Suppressor macrophage (primary cell): ENCODE data around the gene VPS13D.

Experiments
- DNase-seq, 4 experiments: peaks; one replicate each; pipeline ENCODE4 v3.0.0-alpha.2; 2020 to 2022

The VPS13D gene

GRCh38 chr1:12232221-12232620, 2.4 kb downstream of the VPS13D start:
- no peak for DNase-seq

GRCh38 chr1:12244078-12244477, 14.2 kb downstream of the VPS13D start:
- peak; percentile 59 to 70 (median 62) for DNase-seq

GRCh38 chr1:12244585-12244984, 14.8 kb downstream of the VPS13D start:
- DNase-seq = no peak

DNA sequence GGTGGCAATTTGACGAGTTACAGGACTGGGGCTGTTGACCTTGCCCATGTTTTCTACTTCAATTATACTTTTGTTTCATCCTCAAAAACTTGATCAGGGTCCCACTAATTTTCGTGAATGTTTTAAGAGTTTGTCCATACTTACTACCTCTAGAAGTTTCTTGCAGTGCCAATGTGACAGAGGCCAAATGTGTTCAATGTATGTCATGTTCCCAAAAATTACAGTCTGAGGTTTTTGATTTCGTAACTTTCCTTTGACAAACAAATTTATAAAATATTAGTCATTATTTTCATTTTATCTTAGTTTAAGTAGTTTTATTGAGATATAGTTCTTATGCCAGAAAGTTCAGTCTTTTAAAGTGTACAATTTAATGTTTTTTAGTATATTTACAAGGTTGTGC, 15.3 kb downstream of the VPS13D start:
- DNase-seq = peak in 1 of 4 experiments; percentile 6

DNA sequence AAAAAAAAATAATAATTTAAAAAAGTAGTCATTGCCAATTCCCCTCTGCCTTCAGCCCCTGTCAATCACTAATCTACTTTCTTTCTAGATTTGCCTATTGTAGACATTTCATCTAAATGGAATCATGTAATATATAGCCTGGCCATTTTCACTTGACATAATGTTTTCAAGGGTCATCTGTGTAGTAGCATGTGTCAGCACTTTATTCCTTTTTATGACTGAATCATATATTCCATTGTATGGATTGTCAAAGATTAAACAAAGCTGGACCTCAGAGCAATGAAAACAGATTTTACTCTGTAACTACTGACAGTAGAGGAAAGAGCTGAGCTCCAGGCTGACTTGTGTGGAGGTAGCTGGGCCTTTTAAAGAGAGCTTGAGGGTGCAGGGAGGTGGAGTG, 15.9 kb downstream of the VPS13D start:
- no peak for DNase-seq

DNA sequence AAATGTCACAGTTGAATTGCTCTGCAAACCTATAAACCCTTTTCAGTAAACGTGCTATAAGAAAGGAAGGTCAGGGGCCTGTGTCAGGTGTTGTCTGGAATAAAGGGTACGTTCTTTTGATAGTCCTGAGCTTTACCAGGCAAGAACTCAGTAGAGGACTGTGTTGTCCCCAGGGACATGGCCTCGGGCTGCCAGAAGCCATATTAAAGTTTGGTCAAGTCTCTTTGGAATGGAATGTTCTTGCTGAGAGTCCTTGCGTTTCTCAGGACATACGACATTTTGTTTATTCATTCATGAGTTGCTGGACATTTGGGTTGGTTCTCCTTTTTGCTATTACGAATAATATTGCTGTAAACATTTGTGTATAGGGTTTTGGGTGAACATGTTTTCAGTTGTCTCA, 16.8 kb downstream of the VPS13D start:
- DNase-seq = no peak

- DNase-seq = no peak
Observed at GRCh38 chr1:12249181-12249580, 19.4 kb downstream of the VPS13D start.

- DNase-seq = no peak
Observed at GRCh38 chr1:12249748-12250147, 19.9 kb downstream of the VPS13D start.

- no peak for DNase-seq
Observed at GRCh38 chr1:12251442-12251841, 21.6 kb downstream of the VPS13D start.

GRCh38 chr1:12255913-12256312, 26.1 kb downstream of the VPS13D start:
- no peak for DNase-seq

DNA sequence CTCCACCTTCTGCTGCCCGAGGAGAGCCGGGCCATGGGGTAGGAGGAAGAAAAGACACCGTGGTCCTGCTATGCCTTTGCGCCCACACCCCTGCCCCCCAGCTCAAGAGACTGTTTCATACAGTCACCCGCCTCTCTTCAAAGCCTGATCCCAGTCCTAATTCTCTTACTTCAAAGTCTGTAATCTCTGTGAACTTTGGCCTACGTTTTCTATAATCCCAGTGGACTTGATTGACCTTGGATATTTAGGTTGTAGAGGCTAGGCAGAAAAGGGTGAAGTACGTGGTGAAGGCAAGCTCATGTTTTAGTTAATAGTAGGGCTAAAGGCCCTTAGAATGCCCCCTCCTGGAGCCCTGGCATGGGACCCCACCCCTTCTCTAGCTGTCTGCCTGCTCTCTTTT, 28.4 kb downstream of the VPS13D start:
- no peak for DNase-seq

- no peak for DNase-seq
Observed at GRCh38 chr1:12269351-12269750, 39.5 kb downstream of the VPS13D start.

GRCh38 chr1:12271033-12271432, 41.2 kb downstream of the VPS13D start:
- no peak for DNase-seq

DNA sequence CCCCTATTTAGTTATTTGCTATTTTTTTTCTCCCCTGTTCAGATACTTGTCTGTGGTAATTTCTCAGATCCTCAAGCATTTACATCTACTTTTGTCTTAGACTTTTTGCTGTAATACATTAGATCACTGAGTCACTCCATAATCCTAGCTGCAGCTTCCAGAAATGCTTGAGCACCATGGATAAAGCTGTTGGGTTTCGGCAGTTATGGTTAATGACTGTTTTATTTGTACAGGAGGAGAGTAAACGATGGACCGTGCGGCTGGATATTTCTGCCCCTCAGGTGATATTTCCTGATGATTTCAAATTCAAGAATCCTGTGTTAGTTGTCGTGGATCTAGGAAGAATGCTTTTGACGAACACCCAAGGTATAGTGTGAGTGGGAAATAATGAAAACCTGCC, 42.9 kb downstream of the VPS13D start:
- DNase-seq = no peak

GRCh38 chr1:12275370-12275769, 45.5 kb downstream of the VPS13D start:
- peak; percentile 13 to 52 (median 34) for DNase-seq

GRCh38 chr1:12276225-12276624, 46.4 kb downstream of the VPS13D start:
- peak in 3 of 4 experiments; percentile 13 to 20 (median 19) for DNase-seq

- no peak for DNase-seq
Observed at GRCh38 chr1:12279003-12279402, 49.2 kb downstream of the VPS13D start.

GRCh38 chr1:12279728-12280464, 50.1 kb downstream of the VPS13D start:
- no peak for DNase-seq

DNA sequence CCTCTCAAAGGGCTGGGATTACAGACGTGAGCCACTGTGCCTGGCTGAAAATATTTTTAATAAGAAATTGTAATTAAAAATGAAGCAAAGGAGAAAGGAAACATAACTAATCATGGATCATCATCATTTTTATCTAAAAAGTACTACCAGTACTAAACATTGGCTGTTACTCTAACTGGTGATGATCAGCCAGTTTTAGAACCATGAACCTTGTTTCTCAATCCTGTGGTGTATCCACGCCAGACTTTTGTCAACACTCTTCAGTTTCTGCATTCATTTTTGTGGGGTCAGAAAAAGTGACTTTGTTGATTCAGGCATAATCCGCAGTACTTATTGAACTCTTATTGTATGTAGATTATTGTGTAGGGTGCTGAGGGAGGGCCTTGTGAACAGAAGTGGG, 52.3 kb downstream of the VPS13D start:
- no peak for DNase-seq

GRCh38 chr1:12284486-12284885, 54.7 kb downstream of the VPS13D start:
- DNase-seq = no peak

- DNase-seq = no peak
Observed at GRCh38 chr1:12285496-12286143, 55.8 kb downstream of the VPS13D start.

- no peak for DNase-seq
Observed at GRCh38 chr1:12287869-12288268, 58.0 kb downstream of the VPS13D start.

DNA sequence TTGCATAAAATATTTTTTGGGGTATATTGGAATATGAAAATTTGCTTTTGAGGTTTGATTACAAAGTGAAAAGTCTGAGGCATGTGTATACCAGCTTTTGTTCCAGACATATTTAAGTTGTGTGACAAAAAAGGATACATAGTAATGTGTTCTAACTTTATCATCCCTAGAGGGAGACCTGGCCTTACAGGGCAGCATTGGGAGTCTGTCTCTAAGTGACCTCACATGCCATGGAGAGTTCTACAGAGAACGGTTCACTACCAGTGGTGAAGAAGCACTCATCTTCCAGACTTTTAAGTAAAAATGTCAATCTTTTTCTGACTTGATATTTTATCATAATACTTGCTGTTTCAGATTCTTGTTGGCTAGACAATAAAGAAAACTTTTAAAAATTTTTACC, 61.0 kb downstream of the VPS13D start:
- no peak for DNase-seq

GRCh38 chr1:12293416-12293815, 63.6 kb downstream of the VPS13D start:
- DNase-seq = no peak

DNA sequence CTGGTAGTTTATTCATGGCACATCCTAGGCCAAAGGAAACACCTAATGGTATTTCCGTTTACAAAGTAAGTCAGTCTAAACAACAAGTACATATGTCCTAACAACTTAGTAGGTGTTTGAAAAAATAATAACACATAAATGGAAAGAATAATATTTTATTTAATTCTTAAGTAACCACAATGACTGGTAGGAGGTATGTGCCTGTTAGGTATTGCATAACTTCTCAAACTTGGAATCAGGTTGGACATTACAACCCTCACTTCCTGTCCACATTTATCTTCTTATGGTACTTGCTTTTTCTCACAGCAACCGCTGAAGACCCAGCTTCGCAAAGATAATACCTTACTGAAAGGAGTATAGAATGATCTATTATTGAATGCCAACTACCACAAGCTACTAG, 64.2 kb downstream of the VPS13D start:
- DNase-seq = no peak
